HG03103 (cell line): ENCODE measurements around the gene NAA40.

Source experiments
- ATAC-seq: cut with Tn5 transposase; IDR thresholded peaks from one replicate; pipeline ENCODE4 v1.9.1; 2021; ENCODE audit warnings: low read depth; ENCODE audit not compliant: unreplicated experiment

The NAA40 gene

GRCh38 chr11:64006398-64006797, 67.6 kb downstream of the NAA40 start:
- no peak for ATAC-seq
